DMS 273 treated with DMSO at 0.1 percent for 48 hours (cell line): ENCODE results near the gene HDAC4.
A peak's percentile ranks its signal among the peaks of the same experiment; 100 is the strongest.

Source experiments
- DNase-seq: peaks from one replicate; lab custom pipeline; 2025; lab: John Stamatoyannopoulos, UW

The HDAC4 gene

DNA sequence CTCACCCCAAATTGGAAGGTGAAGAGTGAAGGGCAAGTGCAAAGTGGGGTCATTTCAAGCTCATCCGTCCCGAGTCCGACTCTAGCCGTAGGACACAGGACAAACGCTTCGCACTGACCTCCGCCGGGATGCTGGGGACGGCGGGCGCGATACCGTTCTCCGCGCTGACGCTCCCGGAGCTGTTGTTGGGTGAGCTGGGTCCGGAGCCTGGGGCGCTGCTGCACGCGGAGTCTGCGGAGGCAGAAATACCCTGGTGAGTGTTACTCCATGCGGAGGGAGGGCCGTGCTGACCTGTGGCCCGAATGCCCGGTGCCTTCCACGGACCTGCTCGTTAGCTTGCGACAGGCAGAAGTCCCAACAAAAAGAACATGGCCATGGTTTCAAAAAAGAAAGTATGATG lies 261.3 kb downstream of the HDAC4 start:
- DNase-seq = no peak

DNA sequence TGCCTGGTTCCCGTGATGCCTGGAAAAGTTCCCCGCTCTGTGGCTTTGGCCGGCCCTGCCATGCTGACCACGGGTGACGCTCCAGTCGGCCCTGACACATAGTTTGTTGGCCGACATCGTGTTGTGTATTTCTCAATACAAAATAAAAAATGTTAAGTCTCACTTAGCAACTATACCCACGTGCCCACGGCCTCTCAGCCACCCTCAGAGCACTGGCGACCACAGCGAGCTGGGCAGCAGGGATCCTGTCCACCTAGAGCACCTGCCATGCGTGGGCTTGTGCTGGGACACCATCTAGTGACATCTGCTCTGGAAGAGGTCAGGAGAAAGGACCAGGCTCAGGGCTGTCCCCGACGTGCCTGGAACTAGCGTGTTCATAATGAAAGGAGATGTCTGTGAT lies 261.7 kb downstream of the HDAC4 start:
- DNase-seq = no peak

DNA sequence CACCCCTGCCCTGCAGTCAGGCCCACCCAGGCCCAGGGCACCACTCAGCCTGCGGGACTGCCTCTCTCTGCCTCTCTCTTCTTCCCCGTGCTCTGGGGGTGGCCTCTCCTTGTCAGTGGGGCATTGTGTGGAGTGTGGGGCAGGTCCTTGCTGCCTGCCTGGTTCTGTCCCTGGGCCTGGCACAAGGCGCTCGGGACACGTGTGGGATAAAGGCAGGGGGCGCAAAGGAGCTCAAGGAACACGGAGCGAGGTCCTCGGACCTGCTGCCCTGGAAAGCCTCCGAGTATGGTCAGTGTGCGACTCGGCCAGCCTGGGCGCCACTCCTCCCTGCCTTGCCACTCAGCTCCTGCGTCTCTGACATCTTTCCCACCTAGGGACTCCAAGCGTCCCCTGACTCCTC lies 262.2 kb downstream of the HDAC4 start:
- DNase-seq = no peak

DNA sequence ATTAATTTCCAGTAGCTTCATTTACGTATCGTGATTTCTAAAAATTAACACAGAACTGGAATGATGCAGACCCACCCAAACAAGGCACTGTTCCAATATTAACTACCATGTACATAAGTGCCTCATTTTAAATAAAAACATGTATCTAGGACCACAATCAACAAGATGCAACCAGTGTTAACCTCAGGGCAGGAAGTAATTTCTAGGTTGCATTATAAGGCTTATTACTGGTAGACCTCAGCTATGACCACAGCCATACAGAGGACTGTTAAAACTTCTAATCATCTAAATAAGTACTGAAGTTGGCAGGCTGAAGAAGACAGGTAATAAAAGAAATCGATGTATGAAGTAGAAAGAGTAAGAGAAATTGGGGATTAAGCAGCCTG lies 262.9 kb downstream of the HDAC4 start:
- no peak for DNase-seq

DNA sequence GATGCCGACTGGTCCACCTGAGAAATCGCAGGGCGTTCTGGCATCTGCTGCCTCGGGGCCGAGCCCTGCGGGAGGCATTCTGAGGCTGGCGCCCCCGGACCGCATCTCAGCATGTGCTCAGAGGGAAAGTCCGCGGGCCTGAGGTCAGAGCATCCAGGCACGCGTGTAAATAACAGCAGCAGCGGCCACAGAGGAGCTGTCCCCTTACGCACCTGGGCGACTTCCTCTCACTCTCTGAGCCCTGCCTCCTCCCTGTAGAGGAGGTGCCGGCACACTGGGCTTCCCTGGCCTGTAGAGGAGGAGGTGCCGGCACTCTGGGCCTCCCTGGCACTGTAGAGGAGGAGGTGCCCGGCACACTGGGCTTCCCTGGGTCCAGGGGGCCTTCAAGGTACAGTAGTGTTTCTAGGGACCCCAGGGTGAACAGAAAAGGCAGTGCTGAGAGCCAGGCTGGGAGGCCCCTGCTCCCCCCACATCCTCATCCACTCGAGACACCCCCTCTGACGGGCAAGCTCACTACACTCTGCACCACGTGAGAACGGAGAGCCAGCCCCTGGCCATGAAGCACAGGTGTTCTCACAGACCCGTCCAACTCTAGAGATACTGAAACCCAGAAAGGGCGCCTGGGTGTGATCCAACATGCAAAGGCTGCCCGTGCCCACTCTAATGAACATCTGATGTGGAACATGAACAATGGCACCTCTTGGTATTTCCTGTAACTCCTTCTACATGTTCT lies 263.5 kb downstream of the HDAC4 start:
- no peak for DNase-seq

DNA sequence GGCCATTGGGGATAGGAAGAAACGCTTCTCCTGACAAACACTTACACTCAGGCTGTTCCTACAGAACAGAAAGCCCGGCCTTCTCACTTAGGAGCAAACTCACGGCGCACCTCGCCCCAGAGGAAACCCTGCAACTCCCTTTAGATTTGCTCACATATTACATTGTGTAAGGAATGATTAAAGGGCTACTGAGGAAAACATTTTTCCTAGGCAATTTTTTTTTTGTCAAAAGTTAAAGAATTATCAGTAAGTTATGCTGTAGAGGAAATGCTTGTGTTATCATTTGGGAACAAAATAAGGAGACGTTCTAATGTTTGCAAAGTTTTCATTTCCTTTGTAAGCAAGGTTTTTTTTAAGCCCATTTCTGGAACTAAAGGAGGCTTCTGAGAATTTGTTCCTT lies 264.1 kb downstream of the HDAC4 start:
- no peak for DNase-seq

DNA sequence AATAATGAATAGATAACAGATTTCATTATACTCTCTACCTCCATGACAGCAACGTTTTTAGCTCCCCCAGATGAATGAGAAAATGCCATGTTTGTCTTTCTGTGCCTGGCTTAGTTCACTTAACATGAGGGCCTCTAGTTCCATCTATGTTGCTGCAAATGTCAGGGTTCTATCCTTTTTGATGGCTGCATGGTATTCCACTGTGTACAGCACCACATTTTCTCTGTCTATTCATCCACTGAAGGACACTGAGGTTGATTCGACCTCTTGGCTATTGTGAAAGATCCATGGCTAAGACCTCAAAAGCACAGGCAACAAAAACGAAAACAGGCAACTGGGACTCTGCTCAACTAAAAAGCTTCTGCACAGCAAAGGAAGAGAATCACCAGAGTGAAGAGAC lies 264.6 kb downstream of the HDAC4 start:
- no peak for DNase-seq

DNA sequence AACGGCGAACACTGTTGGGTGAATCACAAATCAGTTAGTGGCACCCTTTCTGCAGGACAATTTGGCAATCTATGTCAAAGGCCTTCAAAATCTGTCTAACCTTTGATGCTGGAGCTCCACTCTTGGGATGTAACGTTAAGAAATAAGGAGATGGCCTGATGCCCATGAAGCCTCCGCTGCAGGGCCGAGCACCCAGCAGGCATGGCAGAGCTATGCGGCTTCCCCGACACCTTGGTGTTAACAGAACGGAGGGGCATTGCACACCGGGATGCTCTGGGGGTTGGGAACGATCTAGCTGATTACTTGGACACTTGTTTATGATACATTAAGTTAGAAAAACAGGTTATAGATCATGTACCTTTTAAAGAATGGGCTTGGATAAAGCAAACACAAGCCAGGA lies 265.3 kb downstream of the HDAC4 start:
- DNase-seq = no peak

DNA sequence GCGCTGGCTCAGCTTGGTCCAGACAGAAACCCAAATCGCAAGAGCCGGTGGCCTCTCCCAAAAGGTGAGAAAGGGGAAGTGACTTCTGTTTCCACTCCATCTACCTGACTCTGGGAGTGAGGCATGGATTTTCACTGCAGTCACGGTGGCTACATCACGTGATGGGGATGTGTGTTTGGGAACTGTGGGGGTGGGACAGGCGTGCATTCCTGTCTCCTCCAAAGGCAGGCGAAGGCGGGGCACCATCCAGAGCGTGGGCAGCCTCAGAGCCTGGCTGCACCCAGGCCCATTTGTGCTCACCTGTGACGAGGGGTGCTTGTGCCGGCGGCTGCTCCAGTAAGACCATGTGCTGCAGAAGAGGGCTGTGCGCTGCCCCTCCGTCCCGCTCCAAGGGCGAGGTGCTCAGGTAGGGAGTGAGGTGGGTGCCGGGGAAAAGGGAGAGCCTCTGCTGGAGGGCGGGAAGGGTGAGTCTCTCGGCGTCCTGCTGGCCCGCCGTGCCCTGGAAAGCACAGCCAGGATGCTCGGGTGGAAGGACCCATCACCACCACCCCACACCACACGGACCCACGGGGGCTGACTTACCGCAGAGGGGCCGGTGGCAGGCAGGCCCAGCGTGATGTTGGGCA lies 266.8 kb downstream of the HDAC4 start:
- DNase-seq = no peak

DNA sequence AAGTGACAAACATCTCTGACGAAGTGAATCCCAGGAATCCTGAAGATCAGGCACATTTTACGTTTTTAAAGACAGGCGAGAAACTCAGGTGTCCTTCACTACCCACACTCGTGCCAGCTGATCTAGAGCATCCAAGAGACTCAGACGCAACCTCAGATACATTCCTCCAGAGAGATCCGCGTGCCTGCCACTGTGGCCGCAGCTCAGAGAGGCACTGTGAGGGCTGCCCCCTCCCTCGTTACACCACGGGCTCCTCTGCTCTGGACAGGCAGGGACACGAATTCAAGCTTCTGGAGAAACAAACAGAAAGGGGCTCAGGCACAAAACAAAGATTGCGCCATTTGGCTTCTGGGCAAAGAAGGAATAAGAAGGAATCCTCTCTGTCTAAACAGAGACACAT lies 268.0 kb downstream of the HDAC4 start:
- no peak for DNase-seq

DNA sequence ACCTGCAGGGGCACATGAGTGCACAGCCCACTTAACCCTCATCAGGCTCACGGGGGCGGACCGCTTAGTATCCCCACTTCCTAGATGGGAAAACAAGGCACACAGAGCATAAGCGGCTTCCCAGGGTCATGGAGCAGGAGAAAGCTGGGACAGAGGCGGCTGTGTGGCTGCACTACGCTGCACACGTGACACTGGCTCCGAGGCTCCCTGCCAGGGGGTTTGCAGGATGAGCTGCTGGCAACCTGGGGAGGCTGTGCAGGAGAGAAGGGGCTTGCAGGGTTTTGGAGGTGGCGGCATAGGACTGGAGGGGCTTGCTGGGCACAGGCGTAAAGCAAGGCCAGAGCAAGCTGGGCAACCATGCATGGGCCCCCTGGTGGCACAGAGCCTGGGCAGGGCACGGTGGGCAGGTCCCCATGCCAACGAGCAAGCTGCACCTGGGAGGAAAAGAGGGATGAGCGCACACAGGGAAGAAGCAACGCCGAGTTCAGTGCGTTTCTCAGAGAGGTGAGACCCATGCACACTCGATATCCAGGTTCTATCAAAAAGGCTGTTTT lies 268.6 kb downstream of the HDAC4 start:
- no peak for DNase-seq

DNA sequence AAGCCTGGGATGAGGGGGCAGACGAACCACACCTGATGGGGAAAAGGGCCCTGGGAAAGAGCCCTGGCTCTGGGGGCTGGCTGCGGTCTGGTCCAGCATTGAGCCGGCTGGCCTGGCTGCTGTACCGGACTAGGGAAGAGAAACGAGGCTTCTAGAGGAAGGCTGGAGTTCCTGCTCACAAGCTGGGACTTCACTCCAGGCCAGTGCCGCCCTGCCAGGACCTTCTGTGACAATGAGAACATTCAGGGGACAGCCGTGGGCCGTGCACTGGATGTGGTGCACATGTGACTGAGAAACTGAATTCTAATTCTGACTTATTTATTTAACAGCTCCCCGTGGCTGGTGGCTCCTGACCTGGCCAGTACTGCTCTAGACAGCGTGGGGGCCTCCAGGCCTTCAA lies 269.3 kb downstream of the HDAC4 start:
- DNase-seq = no peak

DNA sequence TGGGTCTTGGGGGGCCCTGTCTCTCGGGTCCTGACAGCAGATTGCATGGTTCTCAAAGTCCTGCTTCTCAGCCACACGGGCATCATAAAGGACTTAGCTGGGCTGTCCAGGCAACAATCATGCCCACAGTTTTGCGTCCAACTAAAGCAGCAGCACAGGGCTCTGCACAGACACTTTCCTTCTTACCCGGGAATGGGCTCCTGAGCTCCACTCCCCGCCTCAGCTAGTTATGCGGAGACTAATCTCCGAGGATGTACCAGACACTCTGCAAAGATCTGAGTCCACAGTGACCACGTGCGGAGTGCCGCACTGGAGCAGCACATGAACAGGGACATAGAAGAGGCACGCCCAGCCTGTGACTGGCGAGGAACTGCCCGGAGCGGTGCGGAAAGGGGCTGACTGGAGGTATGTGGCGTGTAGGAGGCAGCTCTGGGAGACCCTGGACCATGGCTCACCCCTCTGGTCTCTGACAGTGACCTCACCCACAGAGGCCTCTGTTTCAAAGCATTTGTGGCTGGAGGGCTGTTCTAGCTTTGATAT lies 270.0 kb downstream of the HDAC4 start:
- DNase-seq = no peak

DNA sequence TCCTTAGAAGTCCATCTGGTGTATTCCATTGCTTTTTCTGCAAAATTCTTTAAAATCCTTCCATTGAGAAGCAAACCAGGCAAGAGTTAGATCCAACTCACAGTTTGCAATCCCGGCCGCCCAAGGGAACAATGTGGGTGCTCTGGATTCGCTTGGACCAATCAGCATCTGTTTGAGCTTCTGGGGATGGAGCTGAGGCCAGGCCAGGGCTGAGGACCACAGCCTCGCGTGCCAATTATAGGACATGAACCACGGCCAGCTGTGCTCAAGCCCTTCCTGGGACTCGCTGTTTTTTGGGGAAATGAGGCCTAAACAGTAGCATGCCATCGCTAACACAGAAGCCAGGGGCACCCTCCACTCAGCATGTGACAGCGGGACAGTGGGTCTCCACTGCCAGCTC lies 270.8 kb downstream of the HDAC4 start:
- no peak for DNase-seq

DNA sequence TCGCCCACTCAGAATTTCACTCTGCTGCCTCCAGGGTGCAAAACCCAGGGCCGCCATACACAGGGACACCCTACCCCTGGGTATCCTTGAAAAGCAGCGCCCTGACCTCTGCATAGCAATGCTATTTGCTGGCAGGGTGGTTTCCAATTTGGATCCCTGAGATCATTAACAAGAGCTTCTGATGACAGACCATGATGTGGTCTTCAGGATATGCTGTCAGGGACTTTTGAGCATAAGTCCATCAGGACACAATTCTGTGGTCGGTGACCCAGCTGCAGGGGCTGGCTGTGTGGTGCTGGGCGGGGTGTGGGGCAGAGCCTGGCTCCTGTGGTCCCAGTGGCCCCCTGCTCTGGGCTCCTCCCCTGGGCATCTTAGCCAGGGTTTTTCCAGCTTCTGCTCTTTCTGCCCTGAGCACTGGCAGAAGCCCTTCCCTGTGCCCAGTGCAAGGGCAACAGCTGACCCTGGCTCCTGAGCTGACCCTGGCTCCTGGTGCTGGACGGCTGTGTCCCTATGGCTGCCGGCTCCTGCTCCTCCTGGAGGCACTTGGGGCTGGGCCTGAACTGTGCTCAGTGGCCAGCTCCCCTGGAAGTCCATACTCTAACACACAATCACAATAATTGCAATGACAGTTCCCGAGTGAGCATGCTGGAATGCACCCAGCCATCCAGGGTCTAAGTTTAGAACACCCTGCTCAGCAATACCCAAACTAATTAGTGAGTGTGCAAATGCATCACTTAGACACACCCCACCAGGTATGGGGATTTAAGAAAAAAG lies 271.5 kb downstream of the HDAC4 start:
- DNase-seq = no peak

DNA sequence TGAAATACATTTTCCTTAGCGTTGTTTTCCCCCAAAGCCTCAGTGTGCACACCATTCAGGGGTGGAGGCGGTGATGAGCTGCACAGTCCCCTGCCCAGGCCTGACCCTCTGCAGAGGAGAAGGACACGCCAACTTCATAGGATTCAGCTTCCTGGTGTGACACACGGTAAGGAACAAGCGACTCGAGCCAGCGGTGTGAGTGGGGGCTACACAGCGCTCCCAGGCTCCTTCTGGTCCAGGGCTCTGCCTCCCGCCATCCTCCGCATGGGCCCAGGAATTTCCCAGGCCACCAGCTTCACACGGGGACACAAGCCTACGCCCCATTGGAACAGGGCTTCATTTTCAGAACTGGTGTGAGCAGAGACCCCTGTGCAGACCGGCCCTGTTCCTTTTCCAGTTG lies 272.1 kb downstream of the HDAC4 start:
- DNase-seq = no peak

DNA sequence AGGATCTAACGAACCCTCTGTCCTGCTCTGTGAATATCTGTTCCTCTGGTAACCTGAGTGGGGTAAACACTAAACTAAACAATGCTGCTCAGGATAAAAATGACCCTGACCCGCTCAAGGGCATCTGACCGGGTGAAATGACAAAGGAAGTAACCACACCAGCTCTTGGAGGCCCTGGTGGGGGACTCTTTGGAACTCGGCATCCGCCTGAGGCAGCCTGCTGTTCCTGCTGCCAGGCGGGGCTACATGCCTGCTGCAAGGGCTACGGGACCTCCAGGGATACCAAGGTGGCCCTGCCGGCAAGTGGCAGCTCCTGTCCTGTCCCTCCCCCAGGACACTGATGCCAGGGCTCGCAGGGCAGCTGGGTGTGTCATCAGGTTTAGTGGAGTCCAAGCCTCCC lies 273.3 kb downstream of the HDAC4 start:
- no peak for DNase-seq

DNA sequence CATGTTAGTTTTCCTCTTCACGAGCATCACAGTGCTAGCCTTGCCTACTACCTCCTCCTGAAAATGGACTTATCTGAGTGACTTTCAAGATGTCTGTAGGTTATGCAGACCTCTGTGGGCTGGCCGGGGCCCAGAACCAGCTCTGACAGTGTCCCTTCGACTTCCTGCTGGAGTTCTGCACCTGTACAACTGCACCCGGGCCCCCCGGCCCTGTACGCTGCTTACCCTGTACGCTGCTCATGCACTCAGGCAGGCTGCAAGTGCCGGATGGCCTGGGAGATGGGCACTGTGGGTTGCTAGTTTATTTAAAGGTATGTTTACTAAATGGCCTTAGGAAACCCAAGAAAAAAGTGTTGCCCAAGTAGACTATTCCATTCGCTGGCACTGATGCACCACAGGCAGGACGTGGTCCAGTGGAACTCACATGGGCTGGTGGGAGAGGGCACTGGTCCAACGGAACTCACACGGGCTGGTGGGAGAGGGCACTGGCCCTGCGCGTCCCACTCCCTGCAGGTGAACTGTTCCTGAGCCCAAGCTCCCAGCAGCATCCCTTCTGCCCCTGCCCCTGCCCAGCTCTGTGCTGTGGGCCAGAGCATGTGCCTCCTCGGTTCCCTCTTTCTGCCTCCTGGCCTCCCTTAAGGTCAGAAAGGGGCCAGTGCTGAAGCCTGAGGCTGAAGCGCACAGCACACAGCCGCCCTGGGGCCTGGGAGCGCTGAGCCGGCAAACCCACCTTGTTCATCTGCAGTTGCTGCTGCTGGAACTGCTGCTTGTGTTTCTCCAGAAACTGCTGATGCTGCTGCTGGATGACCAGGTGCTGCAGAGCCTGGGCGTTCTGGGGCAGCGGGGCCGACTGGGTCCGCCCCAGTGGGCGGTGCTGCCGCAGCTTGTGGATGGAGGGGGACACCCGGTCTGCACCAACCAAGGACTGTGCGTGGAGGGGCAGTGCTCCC lies 274.8 kb downstream of the HDAC4 start:
- no peak for DNase-seq

DNA sequence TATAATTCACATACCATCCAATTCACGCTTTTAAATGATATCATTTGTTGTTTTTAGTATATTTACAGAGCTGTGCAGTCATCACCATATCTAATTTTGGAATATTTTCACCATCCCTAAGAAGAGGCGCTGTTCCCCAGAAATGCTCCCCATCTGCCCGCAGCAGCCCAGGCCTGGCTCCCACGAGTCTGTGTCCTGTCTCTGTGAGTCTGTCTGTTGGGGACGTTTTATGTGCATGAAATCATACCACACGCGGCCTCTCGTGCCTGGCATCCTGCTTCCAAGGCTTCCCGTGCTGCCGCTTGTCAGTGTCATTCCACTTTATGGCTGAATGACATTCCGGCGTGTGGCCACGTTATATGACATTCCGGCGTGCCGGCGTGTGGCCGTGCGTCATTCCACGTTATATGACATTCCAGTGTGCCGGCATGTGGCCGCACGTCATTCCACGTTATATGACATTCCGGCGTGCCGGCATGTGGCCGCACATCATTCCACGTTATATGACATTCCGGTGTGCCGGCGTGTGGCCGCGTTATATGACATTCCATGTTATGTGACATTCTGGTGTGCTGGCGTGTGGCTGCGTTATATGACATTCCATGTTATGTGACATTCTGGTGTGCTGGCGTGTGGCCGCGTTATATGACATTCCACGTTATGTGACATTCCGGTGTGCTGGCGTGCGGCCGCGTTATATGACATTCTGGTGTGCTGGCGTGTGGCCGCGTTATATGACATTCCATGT lies 276.5 kb downstream of the HDAC4 start:
- no peak for DNase-seq

DNA sequence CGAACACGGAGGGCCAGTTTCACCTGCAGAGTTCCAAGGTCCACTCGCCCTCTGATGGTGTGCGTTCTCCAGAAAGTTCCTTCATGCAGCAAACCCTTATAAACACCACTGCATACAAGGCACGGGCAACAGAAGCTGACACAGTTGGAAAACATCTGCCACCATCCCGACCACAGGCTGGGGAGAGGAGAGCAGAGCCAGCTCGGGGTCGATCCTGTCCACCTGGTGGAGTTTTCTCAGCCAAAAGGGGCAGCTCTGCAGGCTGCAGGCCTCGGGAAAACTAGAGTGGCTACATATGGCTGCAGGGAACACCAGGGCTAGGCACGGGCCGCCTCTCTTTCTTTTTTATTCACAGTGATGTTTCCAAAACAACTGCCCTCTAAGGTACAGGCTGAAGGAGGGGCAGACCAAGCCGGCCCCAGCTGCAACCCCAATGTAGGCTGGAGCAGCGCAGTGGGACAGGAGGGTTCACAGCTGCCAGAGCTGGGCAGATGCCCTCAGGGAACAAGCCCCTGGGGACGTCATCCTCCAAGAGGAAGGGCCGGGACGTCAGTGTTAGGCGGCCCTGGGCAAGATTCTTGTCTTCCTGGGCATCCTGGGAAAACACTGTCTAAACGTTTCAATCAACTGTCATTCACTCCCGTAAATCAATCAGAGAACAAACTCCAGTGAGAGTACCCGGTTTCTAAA lies 278.3 kb downstream of the HDAC4 start:
- peak; percentile 13 for DNase-seq
